HG03103 (cell line): Measurements from ENCODE around the gene AIF1.

Source experiments
- ATAC-seq: cut with Tn5 transposase; IDR thresholded peaks from one replicate; pipeline ENCODE4 v1.9.1; 2021; ENCODE audit warnings: low read depth; ENCODE audit not compliant: unreplicated experiment

Gene AIF1

GRCh38 chr6:31661262-31662123 is 46.5 kb downstream of the AIF1 start:
- ATAC-seq = no peak

- ATAC-seq = no peak
Observed at GRCh38 chr6:31662124-31662723, 47.2 kb downstream of the AIF1 start.

GRCh38 chr6:31663126-31663960 is 48.3 kb downstream of the AIF1 start:
- ATAC-seq = no peak

GRCh38 chr6:31663961-31664789 is 49.1 kb downstream of the AIF1 start:
- no peak for ATAC-seq

- ATAC-seq = no peak
Observed at GRCh38 chr6:31664790-31665500, 49.9 kb downstream of the AIF1 start, which contains the start of gene GPANK1. Gene GPANK1, minus strand, starts transcription at chr6:31664997. Its CDS starts 519 bp downstream, at chr6:31664478.

GRCh38 chr6:31665501-31666336 is 50.7 kb downstream of the AIF1 start, which contains the start of gene CSNK2B:
Gene CSNK2B, plus strand, starts transcription at chr6:31666080. Its CDS starts 752 bp downstream, at chr6:31666832.
- peak; percentile 68 for ATAC-seq

GRCh38 chr6:31666337-31666965 is 51.4 kb downstream of the AIF1 start:
- ATAC-seq = no peak
